Esophagus muscularis mucosa (tissue), 4 donors: ENCODE results near the gene ZBTB5. TPM values are rescaled to one million over a fixed set of nuclear protein-coding genes. Genes with fewer than 3 reads are reported as not detected.

Experiments
- DNase-seq: peaks from one replicate; pipeline ENCODE4 v3.0.0-alpha.2; 2017; ENCODE audit errors: extremely low spot score
- H3K27ac ChIP-seq, 4 donors: fragments of 200-600 bp; sonication (generic); replicated peaks in 1 of 4; 1 replicate in 3 of 4; 2 replicates in 1 of 4; pipeline ENCODE4 v1.5.1; 2016 to 2019; ENCODE audit warnings: mild to moderate bottlenecking in 1 of 4
- H3K27me3 ChIP-seq, 4 donors: fragments of 200-600 bp; sonication (generic); one replicate each; pipeline versions ENCODE4 v1.5.1 to v1.6.0; 2016 to 2019
- H3K36me3 ChIP-seq, 4 donors: fragments of 200-600 bp; sonication (generic); one replicate each; pipeline ENCODE4 v1.5.1; 2016 to 2019
- H3K4me1 ChIP-seq, 4 donors: fragments of 200-600 bp; sonication (generic); one replicate each; pipeline ENCODE4 v1.5.1; 2016 to 2019
- H3K4me3 ChIP-seq, 4 donors: fragments of 200-600 bp; sonication (generic); 1 replicate in 2 of 4; 2 replicates in 2 of 4; pipeline ENCODE4 v1.5.1; 2016 to 2019; ENCODE audit warnings: mild to moderate bottlenecking in 4 of 4, moderate library complexity in 1 of 4
- H3K9me3 ChIP-seq, 4 donors: fragments of 200-600 bp; sonication (generic); 1 replicate in 3 of 4; 2 replicates in 1 of 4; pipeline ENCODE4 v1.5.1; 2016 to 2019
- EP300 ChIP-seq: sonication (generic); formaldehyde crosslinking; IDR thresholded peaks from one replicate; pipeline ENCODE4 v1.6.1; 2017; ENCODE audit warnings: antibody characterized with exemption
- POLR2A ChIP-seq: fragments of 450-650 bp; IDR thresholded peaks from one replicate; pipeline ENCODE4 v1.6.1; 2017; ENCODE audit warnings: antibody characterized with exemption, moderate library complexity, mild to moderate bottlenecking, low read depth
- POLR2AphosphoS5 ChIP-seq, 2 donors: sonication (generic); formaldehyde crosslinking; IDR thresholded peaks; one replicate each; pipeline ENCODE4 v1.6.1; 2017; ENCODE audit warnings: antibody characterized with exemption in 2 of 2
- WGBS: methylation state at CpG from one replicate; pipeline ENCODE4 v1.1.5; 2018; 5-methylcytosine and 5-hydroxymethylcytosine counted together
- intact Hi-C: fragments of 100-400 bp; cut with DNase I; formaldehyde crosslinking; loops from one replicate; pipeline ENCODE4 v1.15.1; 2023
- total RNA-seq, 4 donors: library from RNA; depleted of rRNA; stranded (reverse); fragments of >200 nt; gene quantifications; one replicate each; pipeline versions ENCODE4 v1.1.0 to v1.2.1, GENCODE V29; 2016
- TF ChIP-seq, protein P1 (sequence below), 3 experiments: fragments of 200-600 bp in 2 of 3; fragments of 450-650 bp in 1 of 3; sonication (generic) in 2 of 3; IDR thresholded peaks; one replicate each; pipeline ENCODE4 v1.5.1; 2017 to 2019; ENCODE audit warnings: antibody characterized with exemption in 3 of 3, mild to moderate bottlenecking in 2 of 3, moderate library complexity in 1 of 3

ZBTB5 gene
- total RNA-seq, 4 donors from 2014 or later = 9.6 to 20.4 (median 12.6) TPM

DNA sequence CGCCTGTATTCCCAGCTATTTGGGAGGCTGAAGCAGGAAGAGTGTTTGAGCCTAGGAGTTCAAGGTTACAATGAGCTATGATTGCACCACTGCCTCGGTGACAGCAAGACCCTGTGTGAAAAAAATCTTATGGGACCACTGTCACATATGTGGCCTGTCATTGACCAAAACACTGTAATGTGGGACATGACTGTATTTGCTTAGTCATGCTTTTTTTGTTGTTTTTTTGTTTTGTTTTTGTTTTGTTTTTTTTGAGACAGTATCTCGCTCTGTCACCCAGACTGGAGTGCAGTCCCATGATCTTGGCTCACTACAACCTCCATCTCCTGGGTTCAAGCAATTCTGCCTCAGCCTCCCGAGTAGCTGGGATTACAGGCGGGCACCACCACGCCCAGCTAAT is 34.0 kb upstream of the ZBTB5 start:
- Histone ChIP-seq H3K4me1 (no peaks in the 10 kb centered on the region), H3K27ac (no peak overlapping the region), H3K4me3 (no peak overlapping the region), H3K9me3 (no peaks in the 10 kb centered on the region), H3K36me3 (peaks cover 40 to 99% (median 92%) of the 10 kb centered on the region in 4 donors), H3K27me3 (no peaks in the 10 kb centered on the region)
- no peak for DNase-seq
- TF ChIP-seq POLR2A = no peak
- TF ChIP-seq POLR2AphosphoS5 (IDR thresholded peaks at IDR 0.05) = no peak
- no peak for TF ChIP-seq EP300
- TF ChIP-seq, protein P1, sequence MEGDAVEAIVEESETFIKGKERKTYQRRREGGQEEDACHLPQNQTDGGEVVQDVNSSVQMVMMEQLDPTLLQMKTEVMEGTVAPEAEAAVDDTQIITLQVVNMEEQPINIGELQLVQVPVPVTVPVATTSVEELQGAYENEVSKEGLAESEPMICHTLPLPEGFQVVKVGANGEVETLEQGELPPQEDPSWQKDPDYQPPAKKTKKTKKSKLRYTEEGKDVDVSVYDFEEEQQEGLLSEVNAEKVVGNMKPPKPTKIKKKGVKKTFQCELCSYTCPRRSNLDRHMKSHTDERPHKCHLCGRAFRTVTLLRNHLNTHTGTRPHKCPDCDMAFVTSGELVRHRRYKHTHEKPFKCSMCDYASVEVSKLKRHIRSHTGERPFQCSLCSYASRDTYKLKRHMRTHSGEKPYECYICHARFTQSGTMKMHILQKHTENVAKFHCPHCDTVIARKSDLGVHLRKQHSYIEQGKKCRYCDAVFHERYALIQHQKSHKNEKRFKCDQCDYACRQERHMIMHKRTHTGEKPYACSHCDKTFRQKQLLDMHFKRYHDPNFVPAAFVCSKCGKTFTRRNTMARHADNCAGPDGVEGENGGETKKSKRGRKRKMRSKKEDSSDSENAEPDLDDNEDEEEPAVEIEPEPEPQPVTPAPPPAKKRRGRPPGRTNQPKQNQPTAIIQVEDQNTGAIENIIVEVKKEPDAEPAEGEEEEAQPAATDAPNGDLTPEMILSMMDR (IDR thresholded peaks at IDR 0.05) = no peak
- intact Hi-C loops = no loop called here
- WGBS = 94% methylated on average over 6 of the region's 6 CpGs

DNA sequence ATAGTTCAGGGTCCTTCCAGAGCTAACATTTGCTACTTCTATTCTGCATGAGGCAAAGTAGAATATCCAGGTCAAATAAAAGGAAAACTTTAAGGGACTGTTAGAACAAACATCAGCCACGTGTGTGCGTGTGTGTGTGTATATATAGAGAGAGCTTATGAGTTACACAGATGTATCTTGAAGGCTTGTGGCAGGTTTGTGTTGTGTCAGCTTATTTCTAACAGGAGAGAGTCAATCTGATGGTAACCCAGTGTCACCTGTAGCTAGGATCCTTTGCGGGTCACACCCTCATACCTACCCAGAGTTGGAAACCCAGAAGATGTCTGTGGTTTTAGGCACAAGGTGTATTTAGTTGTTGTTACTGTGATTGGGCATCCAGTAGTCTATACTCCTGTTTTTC is 33.2 kb upstream of the ZBTB5 start:
- Histone ChIP-seq H3K36me3 (peaks cover 43 to 99% (median 92%) of the 10 kb centered on the region in 4 donors), H3K9me3 (no peaks in the 10 kb centered on the region), H3K27me3 (no peaks in the 10 kb centered on the region), H3K4me3 (no peak overlapping the region), H3K4me1 (no peaks in the 10 kb centered on the region), H3K27ac (no peak overlapping the region)
- intact Hi-C loops = no loop called here
- WGBS = 50% methylated on average over 3 of the region's 3 CpGs
- no peak for TF ChIP-seq POLR2AphosphoS5 (IDR thresholded peaks at IDR 0.05)
- TF ChIP-seq POLR2A = no peak
- no peak for TF ChIP-seq EP300
- DNase-seq = no peak

DNA sequence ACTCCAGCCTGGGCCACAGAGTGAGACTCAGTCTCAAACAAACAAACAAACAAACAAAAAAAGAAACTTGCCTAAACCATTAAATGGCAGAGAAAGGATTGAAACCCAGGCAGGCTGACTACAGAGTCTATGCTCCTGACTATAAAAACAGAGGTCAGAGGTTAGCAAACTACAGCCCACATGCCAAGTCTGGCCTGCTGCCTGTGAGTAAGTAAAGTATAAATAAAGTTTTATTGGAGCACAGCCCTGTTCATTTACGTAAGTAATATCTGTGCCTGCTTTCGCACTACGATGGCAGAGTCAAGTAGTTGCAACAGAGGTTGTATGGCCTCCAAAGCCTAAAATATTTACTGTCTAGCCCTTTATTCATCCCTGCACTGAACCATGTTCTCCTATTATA is 32.1 kb upstream of the ZBTB5 start:
- Histone ChIP-seq H3K36me3 (peaks cover 40 to 99% (median 92%) of the 10 kb centered on the region in 4 donors), H3K4me3 (no peak overlapping the region), H3K27ac (no peak overlapping the region), H3K9me3 (no peaks in the 10 kb centered on the region), H3K4me1 (no peaks in the 10 kb centered on the region), H3K27me3 (no peaks in the 10 kb centered on the region)
- 95% methylated on average over 3 of the region's 3 CpGs for WGBS
- TF ChIP-seq POLR2A (no peak), POLR2AphosphoS5 (IDR thresholded peaks at IDR 0.05) (no peak), EP300 (no peak)
- TF ChIP-seq, protein P1 (IDR thresholded peaks at IDR 0.05) = no peak
- DNase-seq = no peak
- intact Hi-C loops = no loop called here

DNA sequence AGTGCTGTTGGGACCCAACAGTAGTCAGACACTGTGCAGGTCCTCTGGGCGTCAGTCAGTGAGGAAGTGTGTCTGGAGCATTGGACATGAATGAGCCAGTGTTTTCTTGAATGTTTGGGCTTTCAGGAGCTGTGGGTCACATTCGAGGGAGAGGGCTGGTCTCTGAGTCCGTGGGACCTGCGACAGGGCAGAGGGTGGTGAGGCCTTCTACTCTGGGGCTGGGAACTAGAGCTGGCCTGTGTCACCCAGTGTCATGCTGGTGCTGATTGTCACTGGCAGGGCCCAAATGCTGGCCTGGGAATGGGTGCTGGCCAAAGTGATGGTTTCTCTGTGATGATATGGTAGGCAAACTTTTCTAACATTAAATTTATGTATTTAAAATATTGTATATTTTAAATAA is 30.8 kb upstream of the ZBTB5 start:
- TF ChIP-seq POLR2AphosphoS5 (IDR thresholded peaks at IDR 0.05) (no peak), POLR2A (no peak), EP300 (no peak)
- TF ChIP-seq, protein P1 (IDR thresholded peaks at IDR 0.05) = no peak

DNA sequence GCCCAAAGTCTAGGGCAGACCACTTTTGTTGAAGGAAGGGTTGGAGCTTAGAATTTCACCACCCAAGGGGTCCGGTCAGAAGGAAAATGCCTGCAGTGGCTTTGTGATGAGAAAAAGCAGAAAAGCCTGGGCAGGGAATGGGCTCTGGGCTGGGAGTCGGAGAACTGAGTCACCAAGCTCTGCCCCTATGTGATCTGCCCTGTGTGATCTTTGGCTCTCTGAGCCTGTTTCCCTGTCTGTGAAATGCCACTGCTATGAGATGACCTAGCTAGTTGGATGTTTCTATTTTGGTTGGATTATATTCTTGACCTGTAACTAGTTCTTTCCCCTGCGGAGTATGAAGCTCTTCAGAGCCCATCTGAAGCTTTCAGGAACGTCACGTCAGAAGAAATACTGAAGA is 30.3 kb upstream of the ZBTB5 start:
- WGBS = 93% methylated on average over 5 of the region's 5 CpGs
- TF ChIP-seq, protein P1 (IDR thresholded peaks at IDR 0.05) = no peak
- TF ChIP-seq POLR2AphosphoS5 (IDR thresholded peaks at IDR 0.05) = no peak
- no peak for TF ChIP-seq EP300
- no peak for TF ChIP-seq POLR2A
- H3K4me3 ChIP-seq = no peak overlapping the region
- no peak for DNase-seq
- peaks cover 24 to 99% (median 86%) of the 10 kb centered on the region in 4 donors for H3K36me3 ChIP-seq
- no peak overlapping the region for H3K27ac ChIP-seq
- H3K27me3 ChIP-seq = no peaks in the 10 kb centered on the region
- H3K4me1 ChIP-seq = no peaks in the 10 kb centered on the region
- H3K9me3 ChIP-seq = no peaks in the 10 kb centered on the region
- intact Hi-C loops = no loop called here

More for the DNA sequence above, 30.8 kb upstream of the ZBTB5 start:
- Histone ChIP-seq H3K4me3 (no peak overlapping the region), H3K36me3 (peaks cover 27 to 99% (median 87%) of the 10 kb centered on the region in 4 donors), H3K4me1 (no peaks in the 10 kb centered on the region), H3K27ac (no peak overlapping the region), H3K9me3 (no peaks in the 10 kb centered on the region), H3K27me3 (no peaks in the 10 kb centered on the region)
- 62% methylated on average over 4 of the region's 4 CpGs for WGBS
- intact Hi-C loops = no loop called here
- DNase-seq = no peak
